HepG2 (cell line): Measurements from ENCODE around the gene DCAF7. TPM values are rescaled to one million over a fixed set of nuclear protein-coding genes. Genes with fewer than 3 reads are reported as not detected.

Experiments
- ERF ChIP-seq: IDR thresholded peaks from 2 replicates; pipeline ENCODE4 v1.6.1; 2018; ENCODE audit warnings: missing biosample characterization, missing genetic modification reagents
- FUBP1 ChIP-seq: sonication (generic); formaldehyde crosslinking; IDR thresholded peaks from 2 replicates; pipeline ENCODE4 v1.5.1; 2020; ENCODE audit warnings: missing genetic modification reagents, mild to moderate bottlenecking, borderline replicate concordance
- MAFK ChIP-seq, 2 experiments: IDR thresholded peaks in 1 of 2; conservative IDR thresholded peaks in 1 of 2; 2 replicates each; pipeline ENCODE4 v1.6.1; 2011; ENCODE audit warnings: improper control_type of control experiment in 2 of 2, low read length in 2 of 2
- MED1 ChIP-seq: sonication (generic); formaldehyde crosslinking; IDR thresholded peaks from 2 replicates; pipeline ENCODE4 v1.4.0; 2020; ENCODE audit warnings: missing genetic modification reagents
- NAIF1 ChIP-seq: sonication (generic); formaldehyde crosslinking; IDR thresholded peaks from 2 replicates; pipeline ENCODE4 v1.5.0; 2020; ENCODE audit warnings: mild to moderate bottlenecking, missing genetic modification reagents, borderline replicate concordance
- NFKB2 ChIP-seq: sonication (generic); formaldehyde crosslinking; IDR thresholded peaks from 2 replicates; pipeline ENCODE4 v1.4.0; 2020; ENCODE audit warnings: missing genetic modification reagents, borderline replicate concordance
- SKIL ChIP-seq: sonication (generic); formaldehyde crosslinking; IDR thresholded peaks from 2 replicates; pipeline ENCODE4 v1.8.0; 2022; ENCODE audit warnings: missing genetic modification reagents, mild to moderate bottlenecking, moderate library complexity, borderline replicate concordance
- TFDP1 ChIP-seq: IDR thresholded peaks from 2 replicates; pipeline ENCODE4 v1.6.1; 2016; ENCODE audit warnings: missing compliant biosample characterization, missing genetic modification reagents, borderline replicate concordance
- ZFP36L2 ChIP-seq: sonication (generic); formaldehyde crosslinking; IDR thresholded peaks from 2 replicates; pipeline ENCODE4 v1.4.0; 2020; ENCODE audit warnings: missing genetic modification reagents
- ZFP62 ChIP-seq: sonication (generic); formaldehyde crosslinking; IDR thresholded peaks from 2 replicates; pipeline ENCODE4 v1.4.0; 2020; ENCODE audit warnings: missing genetic modification reagents
- ZNF136 ChIP-seq: sonication (generic); formaldehyde crosslinking; IDR thresholded peaks from 2 replicates; pipeline ENCODE4 v1.8.1; 2022; ENCODE audit warnings: low read depth, mild to moderate bottlenecking, moderate library complexity, missing genetic modification reagents
- ZNF253 ChIP-seq: sonication (generic); formaldehyde crosslinking; IDR thresholded peaks from 2 replicates; pipeline ENCODE4 v1.8.0; 2022; ENCODE audit warnings: mild to moderate bottlenecking, missing genetic modification reagents, borderline replicate concordance
- ZNF281 ChIP-seq: sonication (generic); formaldehyde crosslinking; IDR thresholded peaks from 2 replicates; pipeline ENCODE4 v1.4.0; 2020; ENCODE audit warnings: missing genetic modification reagents, borderline replicate concordance
- ZNF430 ChIP-seq: sonication (generic); formaldehyde crosslinking; IDR thresholded peaks from 2 replicates; pipeline ENCODE4 v1.9.0; 2021; ENCODE audit warnings: mild to moderate bottlenecking, missing genetic modification reagents
- ZNF672 ChIP-seq: sonication (generic); formaldehyde crosslinking; IDR thresholded peaks from 2 replicates; pipeline ENCODE4 v1.8.1; 2022; ENCODE audit warnings: missing genetic modification reagents
- ZNF704 ChIP-seq: sonication (generic); formaldehyde crosslinking; IDR thresholded peaks from 2 replicates; pipeline ENCODE4 v1.8.1; 2023; ENCODE audit warnings: mild to moderate bottlenecking, inconsistent platforms, moderate library complexity, missing genetic modification reagents, borderline replicate concordance
- ZNF766 ChIP-seq: sonication (generic); formaldehyde crosslinking; IDR thresholded peaks from 2 replicates; pipeline ENCODE4 v1.5.0; 2020; ENCODE audit warnings: missing genetic modification reagents, borderline replicate concordance
- ZNF777 ChIP-seq: sonication (generic); formaldehyde crosslinking; IDR thresholded peaks from 2 replicates; pipeline ENCODE4 v1.4.0; 2020; ENCODE audit warnings: missing genetic modification reagents
- ZNF816 ChIP-seq: sonication (generic); formaldehyde crosslinking; IDR thresholded peaks from 2 replicates; pipeline ENCODE4 v1.8.0; 2022; ENCODE audit warnings: missing genetic modification reagents, mild to moderate bottlenecking, borderline replicate concordance
- polyA plus RNA-seq, 8 experiments: library from polyadenylated mRNA; depleted of rRNA in 3 of 8; stranded (reverse) in 7 of 8; unstranded in 1 of 8; fragments of >200 nt; fragmentation: Illumina TruSeq in 4 of 8; extraction: Trizol in 4 of 8; gene quantifications; 2 replicates each; pipeline versions ENCODE4 v1.2.1 to v1.2.3, GENCODE V29; 2011 to 2016; ENCODE audit warnings: low read depth in 4 of 8, missing spikeins in 1 of 8, mixed read lengths in 1 of 8; ENCODE audit not compliant: insufficient read depth in 1 of 8
- total RNA-seq, 5 experiments: library from RNA; depleted of rRNA; stranded (reverse); fragments of >200 nt; fragmentation: Illumina TruSeq; extraction: Trizol; gene quantifications; 2 replicates each; pipeline ENCODE4 v1.2.3, GENCODE V29; 2016; ENCODE audit warnings: low read depth in 1 of 5

DCAF7 gene
- total and polyA plus RNA-seq, 2 of the 13 experiments (the other 11 are each of a cell fraction or from before 2014, with no cell fraction given) = 55.2 to 73.4 TPM

DNA sequence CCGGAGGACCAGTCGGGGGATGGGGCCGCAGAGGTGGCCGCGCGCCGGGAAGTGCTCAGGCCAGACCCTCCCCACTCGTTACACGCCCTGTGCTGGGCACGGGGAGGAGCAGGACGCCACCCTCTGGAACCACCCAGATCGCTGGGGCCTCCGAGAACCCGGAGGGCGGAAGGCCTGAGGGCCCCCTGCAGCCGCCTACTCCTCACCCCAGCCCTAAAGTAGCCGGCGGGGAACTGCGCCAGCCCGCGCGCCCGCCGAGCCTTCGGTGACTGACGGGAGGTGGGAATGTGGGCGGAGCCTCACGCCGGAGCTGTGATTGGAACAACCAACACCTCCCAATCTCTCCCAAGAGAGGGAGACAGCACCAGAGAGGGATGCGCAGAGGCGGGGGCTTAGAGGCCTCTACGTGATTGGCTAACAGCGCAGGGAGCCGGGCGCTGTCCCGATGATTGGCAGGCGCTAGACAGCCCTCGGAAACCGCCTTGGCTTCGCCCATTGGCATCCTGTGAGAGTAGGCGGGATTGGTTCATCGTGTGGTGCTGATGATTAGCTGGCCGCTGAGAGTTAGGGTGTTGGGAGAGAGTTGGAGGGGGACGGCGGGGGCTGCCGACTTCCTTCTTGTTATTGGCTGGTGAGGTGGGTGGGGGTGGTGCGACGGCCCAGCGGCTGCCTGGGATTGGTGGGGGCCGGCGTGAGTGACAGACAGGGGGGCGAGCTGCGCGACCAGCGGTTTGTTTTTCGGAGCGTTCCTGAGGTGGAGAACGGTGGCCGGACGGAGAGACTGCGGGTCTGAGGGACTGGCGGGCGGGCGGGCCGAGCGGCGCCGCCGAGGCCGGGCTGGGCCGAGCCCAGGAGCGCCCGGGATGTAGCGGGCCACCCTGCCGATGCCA is 71.7 kb downstream of the DCAF7 start, which contains the start of gene MAP3K3 (continued):
- TF ChIP-seq ZNF430 (CRISPR knock-in tag) (peak; percentile 91), ZNF136 (CRISPR knock-in tag) (no peak), ZNF704 (CRISPR knock-in tag) (peak; percentile 87), ZNF766 (CRISPR knock-in tag) (peak; percentile 87), ZNF777 (no peak; the same call in 1 of the 2 replicates), ZNF281 (CRISPR knock-in tag) (no peak), MED1 (CRISPR knock-in tag) (peak; percentile 43), ERF (CRISPR knock-in tag) (peak; percentile 87), ZNF816 (CRISPR knock-in tag) (no peak), ZNF672 (CRISPR knock-in tag) (no peak), FUBP1 (CRISPR knock-in tag) (no peak), TFDP1 (CRISPR knock-in tag) (peak; percentile 77; the same call in 1 of the 2 replicates), MAFK (conservative IDR thresholded peaks at IDR 0.05 in 1 of 2, IDR thresholded peaks at IDR 0.05 in 1 of 2; ENCODE audit: low read length in 2 of 2) (no peak), ZFP62 (CRISPR knock-in tag) (no peak), ZNF253 (CRISPR knock-in tag) (peak; percentile 33; the same call in 1 of the 2 replicates), ZFP36L2 (no peak), NFKB2 (CRISPR knock-in tag) (no peak; the same call in none of the 2 replicates), SKIL (CRISPR knock-in tag) (no peak), NAIF1 (CRISPR knock-in tag) (peak; percentile 87; the same call in 1 of the 2 replicates)
